Neural progenitor cell (in vitro differentiated cells): Measurements from ENCODE around the gene GLIS1. TPM values are rescaled to one million over a fixed set of nuclear protein-coding genes. Genes with fewer than 3 reads are reported as not detected.

Source experiments
- DNase-seq: peaks from one replicate; pipeline ENCODE4 v3.0.0-alpha.2; 2016; ENCODE audit warnings: low spot score
- H2AFZ ChIP-seq: fragments of 200-600 bp; sonication (generic); replicated peaks from 2 replicates; pipeline ENCODE4 v1.6.1; 2016; ENCODE audit warnings: antibody characterized with exemption
- H3F3A ChIP-seq: fragments of 200-600 bp; sonication (generic); 2 replicates; pipeline ENCODE4 v1.6.1; 2016; ENCODE audit warnings: antibody characterized with exemption, low read depth
- H3K27ac ChIP-seq: fragments of 200-600 bp; sonication (generic); 2 replicates; pipeline ENCODE4 v1.5.1; 2016; ENCODE audit warnings: mild to moderate bottlenecking
- H3K27me3 ChIP-seq: fragments of 200-600 bp; sonication (generic); 2 replicates; pipeline ENCODE4 v1.6.1; 2016; ENCODE audit warnings: mild to moderate bottlenecking, moderate library complexity
- H3K36me3 ChIP-seq: fragments of 200-600 bp; sonication (generic); 2 replicates; pipeline ENCODE4 v1.5.1; 2016
- H3K4me1 ChIP-seq: fragments of 200-600 bp; sonication (generic); 2 replicates; pipeline ENCODE4 v1.6.1; 2016; ENCODE audit warnings: mixed run types
- H3K4me2 ChIP-seq: fragments of 200-600 bp; sonication (generic); 2 replicates; pipeline ENCODE4 v1.6.1; 2016
- H3K4me3 ChIP-seq: fragments of 200-600 bp; sonication (generic); 2 replicates; pipeline ENCODE4 v1.5.1; 2016
- H3K79me2 ChIP-seq: fragments of 200-600 bp; sonication (generic); 2 replicates; pipeline ENCODE4 v1.6.1; 2016; ENCODE audit warnings: low read depth
- H3K9ac ChIP-seq: fragments of 200-600 bp; sonication (generic); 2 replicates; pipeline ENCODE4 v1.6.1; 2016
- H3K9me3 ChIP-seq: fragments of 200-600 bp; sonication (generic); 2 replicates; pipeline ENCODE4 v1.5.1; 2016; ENCODE audit warnings: low read depth
- H4K20me1 ChIP-seq: fragments of 200-600 bp; sonication (generic); 2 replicates; pipeline ENCODE4 v1.6.1; 2016; ENCODE audit warnings: low read depth
- H3K27ac Mint-ChIP-seq: 3 replicates; pipeline ENCODE4 v1.8.0; 2021; ENCODE audit warnings: mixed read lengths
- H3K27me3 Mint-ChIP-seq: 2 replicates; pipeline ENCODE4 v1.8.0; 2022; ENCODE audit warnings: low read depth, mild to moderate bottlenecking, inconsistent platforms, moderate library complexity, mixed read lengths; ENCODE audit not compliant: insufficient read depth
- H3K36me3 Mint-ChIP-seq: 3 replicates; pipeline ENCODE4 v1.8.0; 2021; ENCODE audit warnings: mixed read lengths
- H3K4me1 Mint-ChIP-seq: 3 replicates; pipeline ENCODE4 v1.8.0; 2021; ENCODE audit warnings: mixed read lengths
- H3K4me3 Mint-ChIP-seq: 3 replicates; pipeline ENCODE4 v1.8.0; 2021; ENCODE audit warnings: mild to moderate bottlenecking, moderate library complexity, mixed read lengths
- H3K9me3 Mint-ChIP-seq: 3 replicates; pipeline ENCODE4 v1.8.0; 2020; ENCODE audit warnings: mixed read lengths
- CTCF ChIP-seq: fragments of 200-600 bp; sonication (generic); IDR thresholded peaks from 2 replicates; pipeline ENCODE4 v1.5.1; 2017; ENCODE audit warnings: antibody characterized with exemption, mild to moderate bottlenecking
- EZH2 ChIP-seq: fragments of 200-600 bp; sonication (generic); IDR thresholded peaks from 2 replicates; pipeline ENCODE4 v1.6.1; 2017; ENCODE audit warnings: antibody characterized with exemption, mild to moderate bottlenecking, moderate library complexity
- EZH2phosphoT487 ChIP-seq: fragments of 200-600 bp; sonication (generic); IDR thresholded peaks from 2 replicates; pipeline ENCODE4 v1.6.1; 2017; ENCODE audit warnings: antibody characterized with exemption
- total RNA-seq: library from RNA; depleted of rRNA; stranded (reverse); fragments of >200 nt; gene quantifications from 2 replicates; pipeline ENCODE4 v1.2.3, GENCODE V29; 2015; ENCODE audit warnings: low replicate concordance

GLIS1 gene
- total RNA-seq, 1 donor from 2014 or later: not detected

GRCh38 chr1:53512807-53513755 lies 225.9 kb downstream of the GLIS1 start:
- Mint-ChIP-seq H3K4me1 (peaks cover 50% of the 10 kb centered on the region), H3K27me3 (peaks cover 8% of the 10 kb centered on the region), H3K36me3 (no peaks in the 10 kb centered on the region), H3K9me3 (no peaks in the 10 kb centered on the region), H3K27ac (peak overlapping the region; percentile 66), H3K4me3 (no peak overlapping the region)
- H3K4me3 ChIP-seq: no peak overlapping the region
- no peaks in the 10 kb centered on the region for H3K27me3 ChIP-seq
- H3K9ac ChIP-seq: no peak overlapping the region
- TF ChIP-seq CTCF: no peak
- TF ChIP-seq EZH2phosphoT487: no peak
- no peaks in the 10 kb centered on the region for H4K20me1 ChIP-seq
- no peaks in the 10 kb centered on the region for H3K79me2 ChIP-seq
- H3K4me2 ChIP-seq: no peak overlapping the region
- H3K36me3 ChIP-seq: no peaks in the 10 kb centered on the region
- peaks cover 26% of the 10 kb centered on the region for H3K4me1 ChIP-seq
- H3K9me3 ChIP-seq: no peaks in the 10 kb centered on the region
- H3F3A ChIP-seq: no peaks in the 10 kb centered on the region
- H3K27ac ChIP-seq: no peak overlapping the region
- peak overlapping the region; percentile 21 for H2AFZ ChIP-seq
- DNase-seq: no peak

- H3F3A ChIP-seq: peaks cover 4% of the 10 kb centered on the region
- Mint-ChIP-seq H3K9me3 (no peaks in the 10 kb centered on the region), H3K27ac (peak overlapping the region; percentile 62), H3K4me3 (no peak overlapping the region), H3K27me3 (peaks cover 11% of the 10 kb centered on the region), H3K36me3 (no peaks in the 10 kb centered on the region), H3K4me1 (peaks cover 58% of the 10 kb centered on the region)
- H3K27me3 ChIP-seq: no peaks in the 10 kb centered on the region
- H3K9ac ChIP-seq: no peak overlapping the region
- H3K27ac ChIP-seq: no peak overlapping the region
- TF ChIP-seq EZH2phosphoT487 (no peak), EZH2 (no peak)
- no peaks in the 10 kb centered on the region for H3K79me2 ChIP-seq
- no peaks in the 10 kb centered on the region for H4K20me1 ChIP-seq
- no peak overlapping the region for H3K4me3 ChIP-seq
- no peaks in the 10 kb centered on the region for H3K36me3 ChIP-seq
- H3K4me2 ChIP-seq: no peak overlapping the region
- H2AFZ ChIP-seq: peak overlapping the region; percentile 21
- H3K9me3 ChIP-seq: no peaks in the 10 kb centered on the region
- peaks cover 35% of the 10 kb centered on the region for H3K4me1 ChIP-seq
- no peak for DNase-seq
Observed at GRCh38 chr1:53511933-53512806, 226.8 kb downstream of the GLIS1 start.

GRCh38 chr1:53511323-53511932 lies 227.5 kb downstream of the GLIS1 start:
- no peaks in the 10 kb centered on the region for H3K36me3 Mint-ChIP-seq
- Histone ChIP-seq H3K9me3 (no peaks in the 10 kb centered on the region), H3K4me1 (peaks cover 42% of the 10 kb centered on the region), H4K20me1 (no peaks in the 10 kb centered on the region), H3K4me2 (no peak overlapping the region), H2AFZ (peak overlapping the region; percentile 50), H3K4me3 (no peak overlapping the region), H3K36me3 (no peaks in the 10 kb centered on the region), H3F3A (peaks cover 6% of the 10 kb centered on the region), H3K79me2 (no peaks in the 10 kb centered on the region), H3K27ac (no peak overlapping the region), H3K9ac (no peak overlapping the region), H3K27me3 (no peaks in the 10 kb centered on the region)
- H3K4me3 Mint-ChIP-seq: no peak overlapping the region
- peaks cover 11% of the 10 kb centered on the region for H3K27me3 Mint-ChIP-seq
- TF ChIP-seq EZH2: no peak
- TF ChIP-seq EZH2phosphoT487: no peak
- no peak for TF ChIP-seq CTCF
- no peaks in the 10 kb centered on the region for H3K9me3 Mint-ChIP-seq
- peaks cover 58% of the 10 kb centered on the region for H3K4me1 Mint-ChIP-seq
- DNase-seq: no peak
- peak overlapping the region; percentile 53 for H3K27ac Mint-ChIP-seq
